Thyroid gland (tissue), 4 donors: Measurements from ENCODE around the gene DST. TPM values are rescaled to one million over a fixed set of nuclear protein-coding genes. Genes with fewer than 3 reads are reported as not detected.
"Not testable (repeated sequence)": the region's sequence is repeated elsewhere in the genome, so short reads cannot be mapped to it uniquely, and the experiment has no call there.

ENCODE experiments used
- DNase-seq, 2 donors: peaks; one replicate each; pipeline ENCODE4 v3.0.0-alpha.2; 2019
- H3K27ac ChIP-seq, 3 donors: fragments of 200-600 bp; sonication (generic); 1 replicate in 2 of 3; 2 replicates in 1 of 3; pipeline ENCODE4 v1.5.1; 2016 to 2019; ENCODE audit warnings: mild to moderate bottlenecking in 1 of 3, moderate library complexity in 1 of 3
- H3K27me3 ChIP-seq: fragments of 200-600 bp; sonication (generic); one replicate; pipeline ENCODE4 v1.5.1; 2019
- H3K36me3 ChIP-seq, 2 donors: fragments of 200-600 bp; sonication (generic); one replicate each; pipeline ENCODE4 v1.5.1; 2016 to 2019
- H3K4me1 ChIP-seq, 2 donors: fragments of 200-600 bp; sonication (generic); one replicate each; pipeline ENCODE4 v1.5.1; 2017 to 2019
- H3K4me3 ChIP-seq, 3 donors: fragments of 200-600 bp; sonication (generic); replicated peaks in 1 of 3; 1 replicate in 2 of 3; 2 replicates in 1 of 3; pipeline ENCODE4 v1.5.1; 2016; ENCODE audit warnings: mild to moderate bottlenecking in 1 of 3
- H3K9me3 ChIP-seq: fragments of 200-600 bp; sonication (generic); one replicate; pipeline ENCODE4 v1.5.1; 2017
- CTCF ChIP-seq, 6 experiments: fragments of 200-600 bp in 3 of 6; fragments of 450-650 bp in 3 of 6; sonication (generic) in 3 of 6; IDR thresholded peaks; one replicate each; pipeline ENCODE4 v1.5.1; 2016 to 2019; ENCODE audit warnings: antibody characterized with exemption in 6 of 6, mild to moderate bottlenecking in 2 of 6, inconsistent platforms in 1 of 6, moderate library complexity in 1 of 6
- POLR2A ChIP-seq, 2 donors: fragments of 450-650 bp; IDR thresholded peaks; one replicate each; pipeline ENCODE4 v1.6.1; 2017; ENCODE audit warnings: antibody characterized with exemption in 2 of 2, mild to moderate bottlenecking in 2 of 2, moderate library complexity in 1 of 2
- WGBS, 2 donors: methylation state at CpG; one replicate each; pipeline ENCODE4 v1.1.5; 2017; 5-methylcytosine and 5-hydroxymethylcytosine counted together
- intact Hi-C: fragments of 100-400 bp; cut with DNase I; formaldehyde crosslinking; loops from one replicate; pipeline ENCODE4 v1.15.1; 2023
- total RNA-seq, 4 donors: library from RNA; depleted of rRNA; stranded (reverse); fragments of >200 nt; gene quantifications; one replicate each; pipeline ENCODE4 v1.2.3, GENCODE V29; 2016

The DST gene
- total RNA-seq, 4 donors from 2014 or later: 99.8 to 169 (median 149) TPM

- DNase-seq: no peak
- Histone ChIP-seq H3K4me1 (no peaks in the 10 kb centered on the region), H3K9me3 (no peaks in the 10 kb centered on the region), H3K36me3 (no peaks in the 10 kb centered on the region), H3K27me3 (no peaks in the 10 kb centered on the region), H3K27ac (no peak overlapping the region), H3K4me3 (no peak overlapping the region)
- intact Hi-C loops: no loop called here
- TF ChIP-seq CTCF (IDR thresholded peaks at IDR 0.05): no peak
- no peak for TF ChIP-seq POLR2A (IDR thresholded peaks at IDR 0.05)
- 76 to 85% methylated on average over 1 of the region's 1 CpG for WGBS, 2 donors
These were observed 21.3 kb upstream of the DST start for GRCh38 chr6:56664029-56664428.

GRCh38 chr6:56663344-56663743 is 20.7 kb upstream of the DST start:
- Histone ChIP-seq H3K36me3 (no peaks in the 10 kb centered on the region), H3K27me3 (no peaks in the 10 kb centered on the region), H3K27ac (no peak overlapping the region), H3K9me3 (no peaks in the 10 kb centered on the region), H3K4me1 (no peaks in the 10 kb centered on the region), H3K4me3 (no peak overlapping the region)
- DNase-seq: no peak
- TF ChIP-seq CTCF (IDR thresholded peaks at IDR 0.05) (no peak), POLR2A (IDR thresholded peaks at IDR 0.05) (no peak)
- intact Hi-C loops: no loop called here
- WGBS, 2 donors: 87 to 89% methylated on average over 3 of the region's 3 CpGs

GRCh38 chr6:56661338-56661737 is 18.6 kb upstream of the DST start:
- DNase-seq, H3K27ac ChIP-seq, H3K36me3 ChIP-seq, H3K4me1 ChIP-seq, H3K4me3 ChIP-seq, H3K9me3 ChIP-seq, H3K27me3 ChIP-seq, intact Hi-C loops: not testable (repeated sequence)
- 78 to 93% methylated on average over 3 of the region's 3 CpGs for WGBS, 2 donors

- Histone ChIP-seq H3K4me3 (no peak overlapping the region), H3K36me3 (no peaks in the 10 kb centered on the region), H3K27ac (no peak overlapping the region), H3K9me3 (no peaks in the 10 kb centered on the region), H3K27me3 (no peaks in the 10 kb centered on the region), H3K4me1 (no peaks in the 10 kb centered on the region)
- no peak for DNase-seq
- intact Hi-C loops: no loop called here
- no peak for TF ChIP-seq POLR2A (IDR thresholded peaks at IDR 0.05)
- WGBS, 2 donors: 89 to 93% methylated on average over 3 of the region's 3 CpGs
These were observed 17.7 kb upstream of the DST start for GRCh38 chr6:56660381-56660730.

GRCh38 chr6:56659721-56660380 is 17.2 kb upstream of the DST start:
- Histone ChIP-seq H3K27ac (no peak overlapping the region), H3K36me3 (no peaks in the 10 kb centered on the region), H3K4me1 (no peaks in the 10 kb centered on the region), H3K9me3 (no peaks in the 10 kb centered on the region), H3K27me3 (no peaks in the 10 kb centered on the region), H3K4me3 (no peak overlapping the region)
- TF ChIP-seq CTCF (IDR thresholded peaks at IDR 0.05) (no peak), POLR2A (IDR thresholded peaks at IDR 0.05) (no peak)
- WGBS, 2 donors: 86 to 87% methylated on average over 2 of the region's 2 CpGs
- no peak for DNase-seq
- intact Hi-C loops: no loop called here

GRCh38 chr6:56658326-56658725 is 15.6 kb upstream of the DST start:
- H3K36me3 ChIP-seq: no peaks in the 10 kb centered on the region
- TF ChIP-seq CTCF (IDR thresholded peaks at IDR 0.05) (no peak), POLR2A (IDR thresholded peaks at IDR 0.05) (no peak)
- H3K27ac ChIP-seq: no peak overlapping the region
- 94 to 97% methylated on average over 5 of the region's 5 CpGs for WGBS, 2 donors
- intact Hi-C loops: no loop called here
- no peaks in the 10 kb centered on the region for H3K27me3 ChIP-seq
- no peak overlapping the region for H3K4me3 ChIP-seq
- H3K9me3 ChIP-seq: no peaks in the 10 kb centered on the region
- no peak for DNase-seq
- H3K4me1 ChIP-seq: no peaks in the 10 kb centered on the region
